ENCODE data around the gene DNPH1. TPM values are rescaled to one million over a fixed set of nuclear protein-coding genes. Genes with fewer than 3 reads are reported as not detected.

The DNPH1 gene
- total and polyA plus RNA-seq, 2 experiments from 2014 or later: 29.2 to 50.0 TPM

- DNase-seq (ENCODE audit: low spot score) (no peak), ATAC-seq (no peak)
- Histone ChIP-seq H2AFZ (no peak overlapping the region), H3K79me2 (replicated peaks; ENCODE audit: insufficient read depth) (no peaks in the 10 kb centered on the region), H3F3A (replicated peaks; ENCODE audit: low read depth) (no peaks in the 10 kb centered on the region), H3K9me2 (ENCODE audit: insufficient read depth) (no peaks in the 10 kb centered on the region), H3K36me3 (ENCODE audit: insufficient read depth) (no peaks in the 10 kb centered on the region), H3K4me1 (ENCODE audit: insufficient read depth) (peaks cover 10% of the 10 kb centered on the region; the same call in 1 of the 2 replicates), H4K20me1 (replicated peaks; ENCODE audit: insufficient read depth) (no peaks in the 10 kb centered on the region), H3K27me3 (ENCODE audit: insufficient read depth) (peaks cover 3% of the 10 kb centered on the region), H3K4me3 (no peak overlapping the region), H3K4me2 (no peak overlapping the region), H3K27ac (ENCODE audit: low read depth) (no peak overlapping the region)
- no peak overlapping the region for H3K27ac Mint-ChIP-seq
- H3K4me3 Mint-ChIP-seq: no peak overlapping the region
- H3K36me3 Mint-ChIP-seq (ENCODE audit: low read depth): no peaks in the 10 kb centered on the region
- peaks cover 23% of the 10 kb centered on the region for H3K4me1 Mint-ChIP-seq
- no peaks in the 10 kb centered on the region for H3K9me3 Mint-ChIP-seq
- TF ChIP-seq EZH2phosphoT487 (IDR thresholded peaks at IDR 0.05; ENCODE audit: unreplicated experiment) (no peak), REST (IDR thresholded peaks at IDR 0.05; ENCODE audit: unreplicated experiment) (no peak), CREB1 (CRISPR knock-in tag; IDR thresholded peaks at IDR 0.05; ENCODE audit: low read depth) (no peak), ZNF462 (CRISPR knock-in tag; IDR thresholded peaks at IDR 0.05) (no peak), ZNF114 (CRISPR knock-in tag; IDR thresholded peaks at IDR 0.05) (no peak), NANOG (IDR thresholded peaks at IDR 0.05; ENCODE audit: borderline replicate concordance) (no peak), CTCF (conservative IDR thresholded peaks at IDR 0.05; ENCODE audit: low read depth in 2 of 2) (no peak), EZH2 (IDR thresholded peaks at IDR 0.05; ENCODE audit: low read depth, unreplicated experiment) (no peak), STAT1 (IDR thresholded peaks at IDR 0.05; ENCODE audit: unreplicated experiment) (no peak), ETS1 (IDR thresholded peaks at IDR 0.05) (no peak), JUNB (IDR thresholded peaks at IDR 0.05; ENCODE audit: unreplicated experiment) (no peak), ZNF331 (CRISPR knock-in tag; IDR thresholded peaks at IDR 0.05; ENCODE audit: low read depth) (no peak), POLR2AphosphoS5 (IDR thresholded peaks at IDR 0.05; ENCODE audit: low read depth) (no peak)
- peaks cover 21% of the 10 kb centered on the region for H3K27me3 Mint-ChIP-seq (ENCODE audit: insufficient read depth, low read depth, poor library complexity)
Measured at GRCh38 chr6:43253401-43253800, 24.1 kb upstream of the DNPH1 start.
